Left ventricle myocardium inferior (tissue), 1 donor: ENCODE measurements around the gene NR2F1-AS1. TPM values are rescaled to one million over a fixed set of nuclear protein-coding genes. Genes with fewer than 3 reads are reported as not detected.
A peak's percentile ranks its signal among the peaks of the same experiment; 100 is the strongest.

ENCODE experiments used
- DNase-seq: peaks from one replicate; pipeline ENCODE4 v3.0.0-alpha.2; 2020
- H3K27ac ChIP-seq: fragments of 200-600 bp; replicated peaks from 2 replicates; pipeline ENCODE4 v1.8.0; 2021
- H3K27me3 ChIP-seq: fragments of 200-600 bp; 2 replicates; pipeline ENCODE4 v1.8.0; 2021; ENCODE audit warnings: low read depth
- H3K36me3 ChIP-seq: fragments of 200-600 bp; 2 replicates; pipeline ENCODE4 v1.8.0; 2021
- H3K4me1 ChIP-seq: fragments of 200-600 bp; 2 replicates; pipeline ENCODE4 v1.8.0; 2021
- H3K4me3 ChIP-seq: fragments of 200-600 bp; 2 replicates; pipeline ENCODE4 v1.8.0; 2021; ENCODE audit warnings: mild to moderate bottlenecking, moderate library complexity
- H3K9me3 ChIP-seq: fragments of 200-600 bp; replicated peaks from 2 replicates; pipeline ENCODE4 v1.8.0; 2021
- intact Hi-C: fragments of 100-400 bp; cut with micrococcal nuclease; formaldehyde crosslinking; loops from one replicate; pipeline ENCODE4 v1.11.0; 2022
- total RNA-seq: library from RNA; stranded (reverse); fragmentation: NEBNext Ultra II Directional; extraction: Animal tissue kit (Norgen Biotek cat#: 25700); gene quantifications from one replicate; pipeline ENCODE4 v1.2.1, GENCODE V29; 2021
- TF ChIP-seq, protein P1 (sequence below): fragments of 200-600 bp; IDR thresholded peaks from 2 replicates; pipeline ENCODE4 v1.8.0; 2021; ENCODE audit warnings: antibody characterized with exemption, mild to moderate bottlenecking, borderline replicate concordance
- donor health status: DM: no; HTN: yes; CAD: no; lungs with severe emphysema.

The NR2F1-AS1 gene
- total RNA-seq, 1 donor from 2014 or later: 0.60 TPM

DNA sequence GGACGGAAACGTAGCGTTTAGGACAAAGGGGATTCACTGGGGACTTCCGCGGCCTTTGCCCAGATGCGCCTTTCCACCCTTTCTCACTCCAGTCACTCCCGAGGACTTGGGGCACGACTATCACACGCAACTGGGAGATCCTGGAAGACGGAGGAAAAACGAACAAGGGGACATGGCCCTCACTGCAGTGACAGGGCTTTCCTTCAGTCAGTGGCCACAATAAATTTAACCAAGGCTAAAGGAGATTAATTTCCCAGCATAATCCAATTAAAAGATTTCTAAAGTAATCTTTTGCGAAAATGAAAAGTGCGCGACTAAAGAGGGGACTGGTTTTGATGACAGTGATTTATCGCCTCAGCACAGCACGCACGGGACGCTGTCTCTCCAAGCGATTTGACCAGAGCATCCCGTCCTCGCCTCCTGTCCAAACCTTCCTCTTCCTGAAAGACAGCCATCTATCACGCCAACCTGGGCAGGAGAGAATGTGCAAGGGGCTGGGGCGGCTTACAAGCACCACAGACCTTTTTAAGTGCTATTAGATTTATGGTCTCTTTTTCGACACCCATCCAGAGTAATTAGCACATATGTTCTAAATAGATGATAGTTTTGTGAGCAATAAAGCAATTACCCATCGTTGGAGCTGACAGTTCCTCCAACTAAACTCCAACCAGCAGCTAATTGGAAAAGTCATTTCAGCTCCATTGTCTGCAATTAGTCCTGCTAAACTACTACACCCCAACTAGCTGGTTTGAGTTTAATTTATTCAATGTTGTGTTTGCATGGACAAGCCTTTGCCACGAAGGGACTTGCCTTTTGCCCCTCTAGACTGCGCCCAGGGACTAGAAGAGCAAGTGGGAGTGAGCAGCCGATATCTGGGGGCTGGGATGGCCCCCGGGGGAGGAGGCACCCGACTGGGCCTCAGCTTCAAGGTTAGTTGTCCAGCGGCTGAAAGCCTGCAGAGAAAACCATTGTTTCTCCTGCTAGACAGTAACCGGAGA lies 7.4 kb downstream of the NR2F1-AS1 start:
- Histone ChIP-seq H3K27ac (no peak overlapping the region), H3K9me3 (no peaks in the 10 kb centered on the region), H3K4me1 (peaks cover 22% of the 10 kb centered on the region), H3K36me3 (no peaks in the 10 kb centered on the region), H3K27me3 (peaks cover 100% of the 10 kb centered on the region), H3K4me3 (no peak overlapping the region)
- TF ChIP-seq, protein P1, sequence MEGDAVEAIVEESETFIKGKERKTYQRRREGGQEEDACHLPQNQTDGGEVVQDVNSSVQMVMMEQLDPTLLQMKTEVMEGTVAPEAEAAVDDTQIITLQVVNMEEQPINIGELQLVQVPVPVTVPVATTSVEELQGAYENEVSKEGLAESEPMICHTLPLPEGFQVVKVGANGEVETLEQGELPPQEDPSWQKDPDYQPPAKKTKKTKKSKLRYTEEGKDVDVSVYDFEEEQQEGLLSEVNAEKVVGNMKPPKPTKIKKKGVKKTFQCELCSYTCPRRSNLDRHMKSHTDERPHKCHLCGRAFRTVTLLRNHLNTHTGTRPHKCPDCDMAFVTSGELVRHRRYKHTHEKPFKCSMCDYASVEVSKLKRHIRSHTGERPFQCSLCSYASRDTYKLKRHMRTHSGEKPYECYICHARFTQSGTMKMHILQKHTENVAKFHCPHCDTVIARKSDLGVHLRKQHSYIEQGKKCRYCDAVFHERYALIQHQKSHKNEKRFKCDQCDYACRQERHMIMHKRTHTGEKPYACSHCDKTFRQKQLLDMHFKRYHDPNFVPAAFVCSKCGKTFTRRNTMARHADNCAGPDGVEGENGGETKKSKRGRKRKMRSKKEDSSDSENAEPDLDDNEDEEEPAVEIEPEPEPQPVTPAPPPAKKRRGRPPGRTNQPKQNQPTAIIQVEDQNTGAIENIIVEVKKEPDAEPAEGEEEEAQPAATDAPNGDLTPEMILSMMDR: no peak
- no peak for DNase-seq
- intact Hi-C loops: no loop called here

DNA sequence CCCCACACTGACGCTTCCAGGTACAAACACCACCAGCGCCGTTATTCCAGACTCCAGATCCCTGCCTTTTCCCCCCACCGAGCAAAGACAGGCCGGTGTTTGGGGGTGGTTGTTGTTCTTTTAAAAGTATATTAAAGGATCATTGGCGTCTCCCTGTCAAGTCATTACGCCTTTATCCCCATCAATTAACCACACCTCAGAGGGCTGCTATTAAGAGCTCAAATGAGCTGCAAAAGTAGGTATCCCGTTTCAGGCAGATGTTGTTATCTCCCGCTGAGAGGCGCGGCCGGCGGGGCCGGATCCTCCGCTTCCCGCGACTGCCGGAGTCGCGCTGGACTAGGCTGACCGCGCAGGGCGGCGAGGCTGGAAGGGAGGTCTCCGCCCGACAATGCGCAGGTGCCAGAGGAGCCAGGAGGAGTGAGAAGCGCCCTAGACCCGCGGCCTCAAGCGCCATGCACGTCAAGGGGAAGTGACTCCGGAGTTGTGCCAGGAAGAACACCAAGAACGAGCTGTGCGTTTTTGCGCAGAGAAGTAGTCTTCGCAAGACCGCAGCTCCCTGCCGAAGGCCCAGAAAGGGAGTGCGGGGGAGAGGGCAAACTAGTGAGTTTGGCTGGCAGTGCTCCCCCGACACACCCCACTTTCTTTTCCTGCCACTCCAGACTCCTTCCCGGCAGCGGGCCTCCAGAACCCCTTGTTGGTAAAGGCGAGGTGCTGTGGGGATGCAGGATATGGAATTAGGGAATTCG lies 8.2 kb downstream of the NR2F1-AS1 start:
- no peaks in the 10 kb centered on the region for H3K9me3 ChIP-seq
- H3K4me3 ChIP-seq: peak overlapping the region; percentile 40
- no peaks in the 10 kb centered on the region for H3K36me3 ChIP-seq
- H3K27me3 ChIP-seq: peaks cover 100% of the 10 kb centered on the region
- intact Hi-C loops: no loop called here
- TF ChIP-seq, protein P1: no peak
- H3K27ac ChIP-seq: no peak overlapping the region
- DNase-seq: no peak
- H3K4me1 ChIP-seq: peaks cover 22% of the 10 kb centered on the region

DNA sequence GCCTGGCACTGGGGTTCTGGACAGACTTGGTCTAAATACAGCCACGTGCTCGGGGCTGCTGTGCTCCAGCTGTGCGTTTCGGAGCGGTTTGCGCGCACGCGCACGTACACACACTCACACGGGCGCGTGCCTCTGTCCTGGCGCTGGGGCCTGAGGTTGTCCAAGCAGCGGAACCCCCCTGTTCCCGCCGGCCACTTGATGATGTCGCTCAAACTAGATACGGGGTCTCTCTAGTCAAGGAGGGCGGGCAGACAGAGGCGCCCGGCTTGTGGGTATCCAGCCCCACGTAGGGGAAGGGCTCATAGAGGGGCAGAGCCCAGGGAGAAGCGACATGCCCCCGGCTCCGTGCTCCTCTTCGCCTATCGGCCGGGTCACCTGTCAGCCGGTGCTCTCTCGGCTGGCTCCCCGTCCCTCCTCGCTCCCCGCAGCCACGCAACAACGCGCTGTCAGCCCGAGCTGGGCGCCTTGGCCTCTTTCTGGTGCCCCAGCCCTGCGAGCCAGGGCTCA lies 8.9 kb downstream of the NR2F1-AS1 start:
- peak overlapping the region; percentile 40 for H3K4me3 ChIP-seq
- peaks cover 100% of the 10 kb centered on the region for H3K27me3 ChIP-seq
- no peaks in the 10 kb centered on the region for H3K36me3 ChIP-seq
- intact Hi-C loops: no loop called here
- H3K9me3 ChIP-seq: no peaks in the 10 kb centered on the region
- no peak for DNase-seq
- no peak overlapping the region for H3K27ac ChIP-seq
- H3K4me1 ChIP-seq: peaks cover 22% of the 10 kb centered on the region
- TF ChIP-seq, protein P1: no peak

DNA sequence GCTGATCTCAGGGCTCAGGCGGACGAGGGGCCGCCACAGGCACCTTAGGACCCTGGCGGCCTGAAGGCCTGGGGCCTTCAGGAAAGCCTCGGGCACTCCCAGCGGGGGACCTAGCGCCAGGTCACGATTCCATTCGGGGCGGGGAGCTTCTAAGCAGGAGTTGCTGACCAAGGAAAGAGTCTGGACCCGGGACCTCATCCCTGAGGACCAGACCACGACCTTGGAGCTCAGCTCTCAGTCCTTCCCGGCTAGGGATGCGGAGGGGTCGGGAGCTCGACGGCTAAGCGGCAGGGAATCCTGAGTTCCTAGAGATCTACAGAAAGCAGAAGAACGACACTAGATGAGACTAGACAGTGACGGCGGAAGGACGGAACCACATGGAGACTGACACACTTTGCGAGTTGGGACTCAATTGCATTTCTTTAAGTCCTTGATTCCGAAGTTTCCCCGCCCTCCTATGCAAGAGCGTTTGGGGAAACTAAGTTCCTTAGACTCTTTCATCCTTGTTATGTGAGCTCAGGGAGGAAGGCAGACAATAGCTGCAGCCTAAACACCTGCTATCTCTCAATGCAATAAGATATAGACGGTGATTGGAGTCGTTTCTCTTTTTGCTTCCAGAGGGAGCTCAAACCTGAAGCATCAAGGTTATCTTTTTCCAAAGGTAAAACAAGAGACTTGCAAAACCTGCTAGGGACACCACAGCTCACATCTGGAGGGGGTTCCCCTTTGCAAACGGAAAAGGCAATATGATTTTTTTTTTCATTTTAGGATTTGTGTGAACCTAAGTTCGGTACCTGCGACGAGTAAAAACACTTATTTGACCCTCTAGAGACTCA lies 9.7 kb downstream of the NR2F1-AS1 start:
- H3K9me3 ChIP-seq: no peaks in the 10 kb centered on the region
- no peak for DNase-seq
- intact Hi-C loops: no loop called here
- H3K4me1 ChIP-seq: peaks cover 22% of the 10 kb centered on the region
- no peak overlapping the region for H3K27ac ChIP-seq
- peaks cover 100% of the 10 kb centered on the region for H3K27me3 ChIP-seq
- peak overlapping the region; percentile 57 for H3K4me3 ChIP-seq
- TF ChIP-seq, protein P1: no peak
- no peaks in the 10 kb centered on the region for H3K36me3 ChIP-seq
